Measurements from ENCODE around the gene RSRC1. TPM values are rescaled to one million over a fixed set of nuclear protein-coding genes. Genes with fewer than 3 reads are reported as not detected.
"Not testable (repeated sequence)": the region's sequence is repeated elsewhere in the genome, so short reads cannot be mapped to it uniquely, and the experiment has no call there.

The RSRC1 gene
- total RNA-seq, 3 donors from 2014 or later, result 31.6 to 32.4 (median 32.1) TPM

DNA sequence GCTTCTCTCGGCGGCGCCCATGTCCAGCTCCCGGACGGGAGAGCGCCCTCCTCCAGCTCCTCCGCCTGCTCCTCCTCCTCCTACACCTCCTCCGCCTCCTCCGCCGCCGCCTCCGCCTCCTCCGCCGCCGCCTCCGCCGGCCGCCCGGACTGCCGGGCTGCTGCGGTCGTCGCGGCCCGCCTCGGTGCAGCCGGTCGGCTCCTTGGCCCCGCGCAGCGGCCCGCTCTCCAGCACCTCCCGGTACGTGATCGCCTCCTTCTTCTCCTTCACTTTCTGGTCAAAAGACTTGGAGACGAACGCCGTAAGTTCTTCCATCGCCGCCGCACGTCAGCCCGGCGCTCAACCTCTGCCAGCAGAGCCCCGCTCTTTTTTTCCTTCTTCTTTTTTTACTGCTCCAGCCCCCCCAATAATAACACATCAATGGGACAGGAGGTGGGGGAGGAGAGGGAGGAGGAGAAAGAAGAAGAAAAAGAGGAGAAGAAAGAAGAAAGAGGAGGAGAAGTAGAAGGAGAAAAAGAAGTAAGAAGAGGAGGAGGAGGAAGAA is 4.1 kb upstream of the RSRC1 start:
- DNase-seq, result no peak

DNA sequence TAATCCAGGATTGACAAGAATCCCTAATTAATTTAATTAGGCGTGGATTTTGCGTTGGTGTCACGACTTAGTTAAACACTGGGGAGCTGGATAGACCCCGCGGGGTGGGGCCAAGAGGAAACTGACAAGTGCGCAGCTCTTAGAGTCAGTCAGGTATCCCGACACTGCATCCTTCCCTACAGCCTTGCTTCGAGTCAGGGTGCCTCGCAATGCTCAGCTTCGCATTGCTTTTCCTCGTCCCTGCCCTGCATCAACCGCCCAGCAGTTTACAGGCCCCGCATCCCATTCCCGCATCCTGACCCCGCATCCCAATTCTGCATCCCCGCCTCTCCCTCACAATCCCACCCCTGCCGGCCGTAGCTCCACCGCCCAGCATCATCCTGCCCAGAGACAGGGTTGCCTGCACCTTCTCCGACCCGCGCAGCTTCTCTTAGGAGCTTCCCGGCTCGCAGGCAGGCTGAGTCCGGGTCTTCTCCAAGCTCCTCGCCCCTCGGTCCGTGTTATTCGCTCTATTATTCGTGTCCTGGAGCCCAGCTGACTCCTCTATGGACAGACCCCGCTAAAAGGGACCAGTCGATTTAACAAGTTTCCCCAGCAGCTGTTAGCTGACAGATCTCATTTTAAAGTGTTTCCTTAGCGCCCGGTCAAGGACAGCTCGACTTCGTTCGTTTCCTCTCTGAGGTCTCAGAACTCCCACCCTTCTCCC is 3.0 kb upstream of the RSRC1 start:
- peaks cover 66% of the 10 kb centered on the region for H3K27me3 Mint-ChIP-seq (ENCODE audit: low read depth)
- peak overlapping the region; percentile 67 for H3K4me3 Mint-ChIP-seq
- H3K9me3 Mint-ChIP-seq, result peaks cover 6% of the 10 kb centered on the region
- no peak for ATAC-seq
- DNase-seq, result no peak
- peaks cover 55% of the 10 kb centered on the region for H3K4me1 Mint-ChIP-seq (ENCODE audit: low read depth)
- H3K36me3 Mint-ChIP-seq (ENCODE audit: insufficient read depth), result peaks cover 1% of the 10 kb centered on the region

More for the DNA sequence above, 4.1 kb upstream of the RSRC1 start:
- Mint-ChIP-seq H3K4me1 (ENCODE audit: low read depth) (peaks cover 44% of the 10 kb centered on the region), H3K4me3 (peak overlapping the region; percentile 81), H3K36me3 (ENCODE audit: insufficient read depth) (no peaks in the 10 kb centered on the region), H3K9me3 (peaks cover 6% of the 10 kb centered on the region), H3K27me3 (ENCODE audit: low read depth) (peaks cover 76% of the 10 kb centered on the region)
- ATAC-seq, result no peak

DNA sequence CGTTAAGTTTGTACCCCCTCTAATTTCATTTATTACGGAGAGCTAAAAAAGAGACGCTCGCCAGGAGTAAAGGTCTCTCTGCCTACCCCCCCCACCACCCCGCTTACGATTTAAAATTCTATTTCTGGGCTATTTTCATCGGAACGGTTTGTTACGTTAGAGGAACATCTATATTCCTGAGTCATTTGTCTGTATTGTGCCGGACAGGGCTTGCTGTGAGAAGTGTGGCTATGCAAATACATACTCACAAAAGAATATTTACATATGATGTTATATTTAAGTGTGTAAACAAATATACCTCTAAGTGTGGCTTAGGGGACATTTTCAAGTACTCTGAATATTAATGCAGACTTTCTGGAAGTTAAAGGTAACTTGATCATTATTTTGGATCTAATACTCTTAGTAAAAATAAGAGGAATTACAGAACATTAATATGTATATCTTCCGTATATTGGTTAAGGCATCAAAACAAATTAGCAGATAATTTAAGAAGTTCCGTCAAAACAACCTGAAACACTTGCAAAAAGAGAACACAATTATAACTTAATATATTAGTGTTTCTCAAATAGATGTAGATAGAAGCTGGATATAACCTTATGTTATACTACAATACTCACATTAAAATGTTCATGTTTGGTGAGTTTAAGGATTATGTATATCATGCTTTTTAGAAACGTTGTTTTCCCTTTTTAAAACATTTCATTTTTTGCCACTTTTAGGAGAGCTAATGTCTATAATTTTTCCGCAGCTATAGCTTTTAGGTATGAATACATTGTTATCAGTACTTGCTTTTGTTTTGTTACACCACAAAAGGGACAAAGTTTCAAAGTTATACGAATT is 2.1 kb upstream of the RSRC1 start:
- Mint-ChIP-seq H3K4me3 (peak overlapping the region; percentile 67), H3K9me3 (peaks cover 4% of the 10 kb centered on the region), H3K27me3 (ENCODE audit: low read depth) (peaks cover 57% of the 10 kb centered on the region), H3K4me1 (ENCODE audit: low read depth) (peaks cover 59% of the 10 kb centered on the region), H3K36me3 (ENCODE audit: insufficient read depth) (peaks cover 5% of the 10 kb centered on the region)
- ATAC-seq (no peak), DNase-seq (no peak)

DNA sequence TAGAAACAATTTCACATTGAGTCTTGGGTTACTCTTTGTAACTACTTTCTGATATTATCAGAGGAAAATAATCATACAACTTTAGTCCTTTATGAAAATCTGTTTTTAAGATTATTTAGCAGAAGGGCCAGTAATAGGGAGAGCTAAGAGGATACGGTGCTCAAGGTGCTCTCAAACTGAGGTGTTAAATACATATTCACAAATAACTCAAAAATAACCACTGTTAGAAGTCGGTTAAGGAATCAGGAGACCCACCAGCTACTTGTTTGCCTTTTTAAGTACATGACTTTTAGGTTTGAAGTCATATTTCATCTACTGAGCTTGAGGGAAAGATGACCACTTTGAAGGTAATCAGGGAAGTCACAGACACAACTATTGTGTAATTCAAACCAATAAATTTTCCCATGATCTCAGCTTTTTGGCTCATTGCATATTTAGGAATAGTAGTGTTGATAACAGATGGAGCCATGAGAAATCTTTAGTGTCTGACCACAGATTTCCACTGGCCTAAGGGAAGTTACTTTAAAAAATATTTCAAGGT is 1.4 kb upstream of the RSRC1 start:
- ATAC-seq, result no peak
- peaks cover 50% of the 10 kb centered on the region for H3K27me3 Mint-ChIP-seq (ENCODE audit: low read depth)
- peaks cover 59% of the 10 kb centered on the region for H3K4me1 Mint-ChIP-seq (ENCODE audit: low read depth)
- H3K36me3 Mint-ChIP-seq (ENCODE audit: insufficient read depth), result peaks cover 7% of the 10 kb centered on the region
- H3K9me3 Mint-ChIP-seq, result no peaks in the 10 kb centered on the region
- no peak for DNase-seq
- peak overlapping the region; percentile 97 for H3K4me3 Mint-ChIP-seq

DNA sequence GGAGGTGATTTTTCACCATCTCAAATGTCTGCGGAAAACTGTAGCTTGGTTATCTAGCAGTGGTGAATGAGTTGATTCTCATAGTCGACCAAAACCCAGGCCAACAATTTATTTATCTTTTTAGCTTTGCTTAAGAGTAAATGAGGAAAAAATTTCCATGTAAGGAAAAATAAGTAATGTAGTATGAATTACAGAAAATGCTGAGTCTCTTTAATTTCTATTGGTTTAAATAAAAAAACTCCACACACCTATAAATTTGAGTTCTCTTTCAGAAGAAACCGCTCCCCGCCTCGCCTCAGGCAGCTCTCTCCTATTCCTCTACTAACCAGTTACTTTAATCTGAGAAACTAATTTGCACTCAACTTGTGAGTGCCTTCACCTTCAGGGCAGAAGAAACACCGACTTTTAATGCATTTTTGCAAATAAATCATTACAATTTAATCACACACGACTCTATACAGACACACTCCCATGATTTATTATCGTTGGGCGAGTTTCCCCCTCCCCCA is 540 bp upstream of the RSRC1 start:
- H3K36me3 Mint-ChIP-seq (ENCODE audit: insufficient read depth), result peaks cover 15% of the 10 kb centered on the region
- peaks cover 42% of the 10 kb centered on the region for H3K27me3 Mint-ChIP-seq (ENCODE audit: low read depth)
- H3K4me3 Mint-ChIP-seq, result peak overlapping the region; percentile 97
- H3K9me3 Mint-ChIP-seq, result peaks cover 8% of the 10 kb centered on the region
- DNase-seq, result no peak
- peaks cover 56% of the 10 kb centered on the region for H3K4me1 Mint-ChIP-seq (ENCODE audit: low read depth)
- ATAC-seq, result no peak

GRCh38 chr3:158110658-158111018 is 749 bp downstream of the RSRC1 start:
- H3K4me1 Mint-ChIP-seq (ENCODE audit: low read depth), result peaks cover 52% of the 10 kb centered on the region
- peak overlapping the region; percentile 97 for H3K4me3 Mint-ChIP-seq
- no peak for ATAC-seq
- peaks cover 33% of the 10 kb centered on the region for H3K27me3 Mint-ChIP-seq (ENCODE audit: low read depth)
- H3K9me3 Mint-ChIP-seq, result peaks cover 9% of the 10 kb centered on the region
- H3K36me3 Mint-ChIP-seq (ENCODE audit: insufficient read depth), result peaks cover 15% of the 10 kb centered on the region
- no peak for DNase-seq

DNA sequence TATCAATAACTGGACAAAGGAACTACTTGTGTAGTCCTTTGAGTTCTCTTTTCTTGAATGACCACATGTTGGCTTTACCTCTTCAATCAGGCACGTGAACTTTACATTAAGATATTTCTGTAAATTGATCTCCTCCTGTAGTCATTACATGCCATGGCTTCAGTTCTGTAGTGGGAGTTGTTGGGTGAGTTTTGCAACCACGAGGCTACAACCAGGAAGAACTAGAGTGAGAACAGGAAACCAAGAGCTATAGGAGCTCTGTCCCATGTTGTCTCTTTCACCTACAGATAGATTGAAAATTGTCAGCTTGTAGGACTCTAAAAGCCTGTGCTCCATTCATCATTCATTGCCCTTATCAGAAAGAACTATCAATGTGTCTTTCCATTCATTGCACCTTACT is 2.0 kb downstream of the RSRC1 start:
- ATAC-seq, result no peak
- Mint-ChIP-seq H3K27me3 (ENCODE audit: low read depth) (peaks cover 24% of the 10 kb centered on the region), H3K9me3 (peaks cover 9% of the 10 kb centered on the region), H3K36me3 (ENCODE audit: insufficient read depth) (peaks cover 15% of the 10 kb centered on the region), H3K4me1 (ENCODE audit: low read depth) (peaks cover 47% of the 10 kb centered on the region), H3K4me3 (peak overlapping the region; percentile 9)
- no peak for DNase-seq

DNA sequence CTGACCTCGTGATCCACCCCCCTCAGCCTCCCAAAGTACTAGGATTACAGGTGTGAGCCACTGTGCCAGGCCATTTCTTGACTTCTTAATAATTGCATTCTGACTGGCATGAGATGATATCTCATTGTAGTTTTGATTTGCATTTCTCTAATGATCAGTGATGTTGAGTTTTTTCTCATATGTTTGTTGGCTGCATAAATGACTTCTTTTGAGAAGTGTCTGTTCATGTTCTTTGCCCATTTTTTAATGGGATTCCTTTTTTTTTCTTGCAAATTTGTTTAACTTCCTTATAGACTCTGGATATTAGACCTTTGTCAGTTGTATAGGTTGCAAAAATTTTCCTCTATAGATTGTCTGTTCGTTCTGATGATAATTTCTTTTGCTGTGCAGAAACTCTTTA is 3.7 kb downstream of the RSRC1 start:
- not testable (repeated sequence) for H3K27me3 Mint-ChIP-seq (ENCODE audit: low read depth); ATAC-seq; H3K4me3 Mint-ChIP-seq; H3K9me3 Mint-ChIP-seq; DNase-seq
- peaks cover 15% of the 10 kb centered on the region for H3K36me3 Mint-ChIP-seq (ENCODE audit: insufficient read depth)
- H3K4me1 Mint-ChIP-seq (ENCODE audit: low read depth), result peaks cover 50% of the 10 kb centered on the region

DNA sequence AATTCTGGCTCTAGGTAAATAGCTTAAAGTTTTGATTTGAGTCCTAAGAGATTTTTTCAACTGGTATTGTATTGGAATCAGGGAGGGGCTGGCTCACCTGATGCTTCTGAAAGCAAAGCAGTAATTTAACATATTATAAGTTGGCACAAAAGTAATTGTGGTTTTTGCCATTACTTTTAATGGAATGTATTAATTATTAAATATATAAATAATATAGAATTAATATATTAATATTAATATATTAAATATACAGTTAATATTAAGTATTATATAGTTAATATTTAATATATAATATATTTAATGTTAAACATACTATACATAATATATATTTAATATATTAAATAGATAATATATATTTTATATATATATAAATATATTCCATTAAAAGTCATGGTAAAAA is 10.4 kb downstream of the RSRC1 start:
- ATAC-seq, result no peak
- Mint-ChIP-seq H3K4me1 (ENCODE audit: low read depth) (peaks cover 20% of the 10 kb centered on the region), H3K4me3 (no peak overlapping the region), H3K36me3 (ENCODE audit: insufficient read depth) (peaks cover 29% of the 10 kb centered on the region), H3K9me3 (peaks cover 1% of the 10 kb centered on the region), H3K27me3 (ENCODE audit: low read depth) (no peaks in the 10 kb centered on the region)
- no peak for DNase-seq

DNA sequence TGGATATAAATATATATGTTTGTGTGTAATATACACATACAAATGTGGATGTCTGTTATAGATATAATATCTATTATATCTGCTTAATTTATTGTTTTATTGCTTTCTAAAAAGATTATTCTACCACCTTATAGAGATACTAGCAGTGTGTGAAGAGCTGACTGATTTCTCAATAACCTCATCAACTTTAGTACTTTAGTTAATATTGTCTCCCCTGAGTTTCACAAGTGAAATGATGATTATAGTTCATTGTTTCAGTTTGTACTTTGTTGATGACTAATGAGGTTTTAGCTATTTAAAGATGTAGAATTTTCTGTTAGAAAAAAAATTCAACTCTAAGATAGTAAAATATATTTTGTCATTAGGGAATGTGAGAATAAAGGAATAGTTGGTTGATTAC is 11.4 kb downstream of the RSRC1 start:
- H3K9me3 Mint-ChIP-seq, result peaks cover 10% of the 10 kb centered on the region
- DNase-seq (no peak), ATAC-seq (no peak)
- peaks cover 39% of the 10 kb centered on the region for H3K36me3 Mint-ChIP-seq (ENCODE audit: insufficient read depth)
- no peak overlapping the region for H3K4me3 Mint-ChIP-seq
- no peaks in the 10 kb centered on the region for H3K27me3 Mint-ChIP-seq (ENCODE audit: low read depth)
- peaks cover 20% of the 10 kb centered on the region for H3K4me1 Mint-ChIP-seq (ENCODE audit: low read depth)

DNA sequence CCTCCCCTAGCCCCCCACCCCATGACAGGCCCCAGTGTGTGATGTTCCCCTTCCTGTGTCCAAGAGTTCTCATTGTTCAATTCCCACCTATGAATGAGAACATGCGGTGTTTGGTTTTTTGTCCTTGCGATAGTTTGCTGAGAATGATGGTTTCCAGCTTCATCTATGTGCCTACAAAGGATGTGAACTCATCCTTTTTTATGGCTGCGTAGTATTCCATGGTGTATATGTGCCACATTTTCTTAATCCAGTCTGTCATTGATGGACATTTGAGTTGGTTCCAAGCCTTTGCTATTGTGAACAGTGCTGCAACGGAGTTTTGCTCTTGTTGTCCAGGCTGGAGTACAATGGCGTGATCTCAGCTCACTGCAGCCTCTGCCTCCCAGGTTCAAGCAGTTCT is 12.8 kb downstream of the RSRC1 start:
- H3K9me3 Mint-ChIP-seq, result peaks cover 24% of the 10 kb centered on the region
- not testable (repeated sequence) for H3K4me3 Mint-ChIP-seq; ATAC-seq; DNase-seq; H3K27me3 Mint-ChIP-seq (ENCODE audit: low read depth)
- peaks cover 53% of the 10 kb centered on the region for H3K36me3 Mint-ChIP-seq (ENCODE audit: insufficient read depth)
- peaks cover 21% of the 10 kb centered on the region for H3K4me1 Mint-ChIP-seq (ENCODE audit: low read depth)

GRCh38 chr3:158127250-158128219 is 17.6 kb downstream of the RSRC1 start:
- Mint-ChIP-seq H3K27me3 (ENCODE audit: low read depth) (no peaks in the 10 kb centered on the region), H3K9me3 (peaks cover 27% of the 10 kb centered on the region), H3K4me3 (no peak overlapping the region), H3K36me3 (ENCODE audit: insufficient read depth) (peaks cover 80% of the 10 kb centered on the region), H3K4me1 (ENCODE audit: low read depth) (peaks cover 9% of the 10 kb centered on the region)
- ATAC-seq (no peak), DNase-seq (no peak)

DNA sequence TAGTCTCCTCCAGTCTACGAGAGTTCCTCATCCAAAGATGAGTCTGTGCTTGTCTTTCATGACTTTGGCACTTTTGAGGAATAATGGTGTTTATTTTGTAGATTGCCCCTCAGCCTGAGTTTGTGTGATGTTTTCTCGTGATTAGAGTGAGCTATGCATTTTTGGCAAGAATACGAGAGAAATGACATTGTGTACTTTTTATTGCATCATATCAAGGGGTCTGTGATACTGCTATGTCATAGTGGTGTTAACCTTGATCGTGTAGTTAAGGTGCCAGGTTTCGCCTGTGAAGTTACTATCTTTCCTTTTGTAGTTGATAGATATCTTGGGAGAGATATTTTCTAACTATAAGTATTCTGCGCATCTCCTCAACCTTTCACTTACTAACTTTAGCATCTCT is 18.9 kb downstream of the RSRC1 start:
- Mint-ChIP-seq H3K4me3 (no peak overlapping the region), H3K27me3 (ENCODE audit: low read depth) (no peaks in the 10 kb centered on the region), H3K36me3 (ENCODE audit: insufficient read depth) (peaks cover 71% of the 10 kb centered on the region), H3K9me3 (peaks cover 27% of the 10 kb centered on the region), H3K4me1 (ENCODE audit: low read depth) (peaks cover 9% of the 10 kb centered on the region)
- DNase-seq (no peak), ATAC-seq (no peak)

Measured in activated T-cell treated with anti-CD3 and anti-CD28 coated beads, Interleukin-2, amount 50 U/mL, for 4 hours (primary cell).